Esophagus muscularis mucosa (tissue), 4 donors: ENCODE data around the gene ZFP92. TPM values are rescaled to one million over a fixed set of nuclear protein-coding genes. Genes with fewer than 3 reads are reported as not detected.

Experiments
- DNase-seq: peaks from one replicate; pipeline ENCODE4 v3.0.0-alpha.2; 2017; ENCODE audit errors: extremely low spot score
- H3K27ac ChIP-seq, 4 donors: fragments of 200-600 bp; sonication (generic); replicated peaks in 1 of 4; 1 replicate in 3 of 4; 2 replicates in 1 of 4; pipeline ENCODE4 v1.5.1; 2016 to 2019; ENCODE audit warnings: mild to moderate bottlenecking in 1 of 4
- H3K27me3 ChIP-seq, 4 donors: fragments of 200-600 bp; sonication (generic); one replicate each; pipeline versions ENCODE4 v1.5.1 to v1.6.0; 2016 to 2019
- H3K36me3 ChIP-seq, 4 donors: fragments of 200-600 bp; sonication (generic); one replicate each; pipeline ENCODE4 v1.5.1; 2016 to 2019
- H3K4me1 ChIP-seq, 4 donors: fragments of 200-600 bp; sonication (generic); one replicate each; pipeline ENCODE4 v1.5.1; 2016 to 2019
- H3K4me3 ChIP-seq, 4 donors: fragments of 200-600 bp; sonication (generic); 1 replicate in 2 of 4; 2 replicates in 2 of 4; pipeline ENCODE4 v1.5.1; 2016 to 2019; ENCODE audit warnings: mild to moderate bottlenecking in 4 of 4, moderate library complexity in 1 of 4
- H3K9me3 ChIP-seq, 4 donors: fragments of 200-600 bp; sonication (generic); 1 replicate in 3 of 4; 2 replicates in 1 of 4; pipeline ENCODE4 v1.5.1; 2016 to 2019
- EP300 ChIP-seq: sonication (generic); formaldehyde crosslinking; IDR thresholded peaks from one replicate; pipeline ENCODE4 v1.6.1; 2017; ENCODE audit warnings: antibody characterized with exemption
- POLR2A ChIP-seq: fragments of 450-650 bp; IDR thresholded peaks from one replicate; pipeline ENCODE4 v1.6.1; 2017; ENCODE audit warnings: antibody characterized with exemption, moderate library complexity, mild to moderate bottlenecking, low read depth
- POLR2AphosphoS5 ChIP-seq, 2 donors: sonication (generic); formaldehyde crosslinking; IDR thresholded peaks; one replicate each; pipeline ENCODE4 v1.6.1; 2017; ENCODE audit warnings: antibody characterized with exemption in 2 of 2
- WGBS: methylation state at CpG from one replicate; pipeline ENCODE4 v1.1.5; 2018; 5-methylcytosine and 5-hydroxymethylcytosine counted together
- intact Hi-C: fragments of 100-400 bp; cut with DNase I; formaldehyde crosslinking; loops from one replicate; pipeline ENCODE4 v1.15.1; 2023
- total RNA-seq, 4 donors: library from RNA; depleted of rRNA; stranded (reverse); fragments of >200 nt; gene quantifications; one replicate each; pipeline versions ENCODE4 v1.1.0 to v1.2.1, GENCODE V29; 2016
- TF ChIP-seq, protein P1 (sequence below), 3 experiments: fragments of 200-600 bp in 2 of 3; fragments of 450-650 bp in 1 of 3; sonication (generic) in 2 of 3; IDR thresholded peaks; one replicate each; pipeline ENCODE4 v1.5.1; 2017 to 2019; ENCODE audit warnings: antibody characterized with exemption in 3 of 3, mild to moderate bottlenecking in 2 of 3, moderate library complexity in 1 of 3

Gene ZFP92
- total RNA-seq, 4 donors from 2014 or later: 1.2 to 3.2 (median 2.5) TPM

DNA sequence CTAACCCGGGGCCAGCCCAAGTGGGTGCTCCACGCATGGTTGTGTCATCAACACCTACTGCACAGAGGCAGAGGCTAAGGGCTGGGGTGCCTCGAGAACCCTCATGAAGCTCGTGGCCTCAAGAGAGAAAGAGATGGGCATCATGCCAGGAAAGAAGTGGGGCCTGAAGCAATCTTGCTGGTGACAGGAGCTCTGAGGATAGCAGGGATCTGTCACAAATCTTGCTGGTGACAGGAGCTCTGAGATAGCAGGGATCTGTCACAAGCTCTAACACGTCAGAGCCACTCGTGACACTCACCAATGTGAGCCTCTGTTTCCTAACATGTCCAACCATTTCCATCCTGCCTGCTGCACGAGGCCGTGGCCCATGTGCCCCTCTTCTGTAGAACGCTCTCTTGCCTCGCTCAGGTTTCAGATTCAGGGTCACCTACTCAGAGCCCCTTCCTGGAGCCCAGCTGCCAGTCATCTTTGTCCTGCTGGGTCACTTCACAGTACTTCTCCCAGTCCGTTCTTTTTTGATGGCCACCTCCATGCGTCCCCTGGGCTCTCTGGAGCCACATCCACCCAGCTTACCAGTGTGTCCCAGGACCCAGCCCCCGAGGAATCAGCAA lies 31.2 kb upstream of the ZFP92 start:
- Histone ChIP-seq H3K36me3 (no peaks in the 10 kb centered on the region), H3K27me3 (peaks cover 0 to 5% (median 0%) of the 10 kb centered on the region in 4 donors), H3K4me1 (peaks cover 0 to 9% (median 7%) of the 10 kb centered on the region in 4 donors), H3K27ac (no peak overlapping the region), H3K9me3 (peaks cover 0 to 18% (median 0%) of the 10 kb centered on the region in 4 donors), H3K4me3 (no peak overlapping the region)
- DNase-seq: no peak
- TF ChIP-seq, protein P1, sequence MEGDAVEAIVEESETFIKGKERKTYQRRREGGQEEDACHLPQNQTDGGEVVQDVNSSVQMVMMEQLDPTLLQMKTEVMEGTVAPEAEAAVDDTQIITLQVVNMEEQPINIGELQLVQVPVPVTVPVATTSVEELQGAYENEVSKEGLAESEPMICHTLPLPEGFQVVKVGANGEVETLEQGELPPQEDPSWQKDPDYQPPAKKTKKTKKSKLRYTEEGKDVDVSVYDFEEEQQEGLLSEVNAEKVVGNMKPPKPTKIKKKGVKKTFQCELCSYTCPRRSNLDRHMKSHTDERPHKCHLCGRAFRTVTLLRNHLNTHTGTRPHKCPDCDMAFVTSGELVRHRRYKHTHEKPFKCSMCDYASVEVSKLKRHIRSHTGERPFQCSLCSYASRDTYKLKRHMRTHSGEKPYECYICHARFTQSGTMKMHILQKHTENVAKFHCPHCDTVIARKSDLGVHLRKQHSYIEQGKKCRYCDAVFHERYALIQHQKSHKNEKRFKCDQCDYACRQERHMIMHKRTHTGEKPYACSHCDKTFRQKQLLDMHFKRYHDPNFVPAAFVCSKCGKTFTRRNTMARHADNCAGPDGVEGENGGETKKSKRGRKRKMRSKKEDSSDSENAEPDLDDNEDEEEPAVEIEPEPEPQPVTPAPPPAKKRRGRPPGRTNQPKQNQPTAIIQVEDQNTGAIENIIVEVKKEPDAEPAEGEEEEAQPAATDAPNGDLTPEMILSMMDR (IDR thresholded peaks at IDR 0.05): no peak
- no peak for TF ChIP-seq EP300
- TF ChIP-seq POLR2AphosphoS5 (IDR thresholded peaks at IDR 0.05): no peak
- TF ChIP-seq POLR2A: no peak
- 84% methylated on average over 12 of the region's 13 CpGs for WGBS
- intact Hi-C loops: no loop called here

DNA sequence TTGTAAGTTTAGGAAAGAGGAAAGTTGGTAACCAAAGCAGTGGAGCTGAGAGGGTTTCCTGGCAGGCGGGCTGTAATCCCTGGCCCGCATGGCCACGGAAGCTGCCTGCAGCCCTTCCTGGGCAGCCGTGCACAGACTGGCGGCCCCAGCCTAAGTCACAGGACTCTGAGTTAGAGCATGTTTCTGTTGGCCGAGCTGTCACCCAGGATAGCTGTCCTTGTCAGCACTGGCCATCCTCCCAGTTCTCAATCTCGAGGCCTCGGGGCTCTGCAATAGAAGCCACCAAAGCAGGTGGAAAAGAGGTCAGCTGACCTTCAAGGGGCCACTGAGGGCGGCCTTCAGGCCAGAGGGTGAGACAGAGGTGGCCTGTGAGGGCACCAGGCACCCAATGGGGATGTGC lies 30.6 kb upstream of the ZFP92 start:
- Histone ChIP-seq H3K36me3 (no peaks in the 10 kb centered on the region), H3K27me3 (no peaks in the 10 kb centered on the region), H3K9me3 (peaks cover 0 to 18% (median 0%) of the 10 kb centered on the region in 4 donors), H3K4me3 (no peak overlapping the region), H3K27ac (no peak overlapping the region), H3K4me1 (peaks cover 0 to 9% (median 7%) of the 10 kb centered on the region in 4 donors)
- WGBS: 78% methylated on average over 8 of the region's 9 CpGs
- intact Hi-C loops: no loop called here
- no peak for DNase-seq
- TF ChIP-seq POLR2AphosphoS5 (IDR thresholded peaks at IDR 0.05) (no peak), POLR2A (no peak), EP300 (no peak)
- TF ChIP-seq, protein P1 (IDR thresholded peaks at IDR 0.05): no peak

DNA sequence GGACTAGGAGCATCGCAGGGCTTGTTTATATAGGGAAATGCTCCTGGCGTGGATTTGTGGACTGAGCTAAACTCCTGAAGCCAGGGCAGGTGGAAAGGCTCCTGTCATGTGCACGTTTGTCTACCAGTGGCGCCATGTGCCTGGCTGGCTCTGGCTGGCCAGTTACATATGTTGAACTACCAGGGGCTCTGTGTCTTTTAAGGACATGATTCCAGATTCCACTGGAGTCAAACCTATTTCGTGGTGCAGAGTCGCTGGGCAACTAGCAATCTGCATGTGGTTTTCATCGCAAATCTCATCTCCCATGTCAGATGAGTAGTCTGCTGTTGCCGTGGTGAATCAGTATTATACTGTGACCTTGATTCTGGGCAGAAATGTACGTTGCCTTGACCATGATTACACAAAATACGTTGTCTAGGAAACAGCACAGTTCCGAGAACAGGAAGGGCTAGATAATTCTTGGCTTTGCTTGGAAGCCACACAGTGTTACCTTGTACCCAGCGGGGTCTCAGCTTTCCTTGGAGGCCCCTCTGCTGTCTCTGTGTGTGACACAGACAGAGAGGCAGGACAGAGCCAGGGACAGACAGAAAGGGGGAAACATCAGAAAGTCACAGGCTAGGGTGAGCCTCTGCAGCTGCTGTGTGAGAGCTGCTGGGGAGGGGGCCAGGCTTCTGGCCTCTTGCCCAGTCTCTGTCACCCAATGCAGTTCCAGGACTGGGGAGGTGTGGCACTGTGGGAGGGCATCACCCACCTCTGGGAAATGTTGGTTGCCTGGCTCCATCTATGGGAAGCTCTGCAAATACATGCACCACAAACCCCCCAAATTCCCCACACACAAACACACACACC lies 29.4 kb upstream of the ZFP92 start:
- intact Hi-C loops: no loop called here
- WGBS: 47% methylated on average over 11 of the region's 12 CpGs
- DNase-seq: no peak
- Histone ChIP-seq H3K27ac (peak overlapping the region in 1 of 4 donors; percentile 33), H3K4me1 (peaks cover 0 to 9% (median 7%) of the 10 kb centered on the region in 4 donors), H3K9me3 (peaks cover 0 to 18% (median 0%) of the 10 kb centered on the region in 4 donors), H3K36me3 (no peaks in the 10 kb centered on the region), H3K4me3 (no peak overlapping the region), H3K27me3 (no peaks in the 10 kb centered on the region)
- TF ChIP-seq, protein P1 (IDR thresholded peaks at IDR 0.05): no peak
- no peak for TF ChIP-seq POLR2A
- TF ChIP-seq EP300: no peak
- TF ChIP-seq POLR2AphosphoS5 (IDR thresholded peaks at IDR 0.05): no peak

DNA sequence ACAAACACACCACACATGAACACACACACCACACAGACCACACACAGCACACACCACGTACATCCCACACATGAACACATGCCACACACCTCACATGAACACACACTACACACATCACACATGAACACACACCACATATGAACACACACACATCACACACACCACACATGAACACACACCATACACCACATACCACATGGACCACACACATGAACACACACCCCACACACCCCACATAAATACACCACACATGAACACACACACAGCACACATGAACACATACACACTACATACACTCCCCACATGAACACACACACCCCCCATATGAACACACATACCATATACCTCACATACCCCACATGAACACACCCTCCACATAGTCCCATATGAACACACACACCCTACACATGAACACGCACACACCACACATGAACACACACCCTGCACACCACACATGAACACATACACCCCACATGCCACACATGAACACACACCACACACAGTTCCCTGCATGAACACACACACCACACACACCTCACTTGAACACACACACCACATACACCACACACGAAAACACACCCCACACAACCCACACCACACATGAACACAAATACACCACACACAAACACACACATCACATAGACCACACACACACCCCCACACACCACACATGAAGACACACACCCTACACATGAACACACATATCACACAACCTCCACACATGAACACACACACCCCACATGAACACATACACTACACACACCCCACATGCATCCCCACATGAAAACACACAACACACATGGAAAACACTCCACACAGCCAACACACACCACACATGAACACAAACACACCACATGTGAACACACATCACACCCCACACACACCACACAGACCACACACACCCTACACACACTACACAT lies 28.4 kb upstream of the ZFP92 start:
- no peak for DNase-seq
- TF ChIP-seq POLR2AphosphoS5 (IDR thresholded peaks at IDR 0.05): no peak
- no peak for TF ChIP-seq EP300
- TF ChIP-seq, protein P1 (IDR thresholded peaks at IDR 0.05): no peak
- no peak for TF ChIP-seq POLR2A
- WGBS: 87% methylated on average over 3 of the region's 3 CpGs
- peaks cover 0 to 9% (median 7%) of the 10 kb centered on the region in 4 donors for H3K4me1 ChIP-seq
- H3K27ac ChIP-seq: no peak overlapping the region
- H3K36me3 ChIP-seq: no peaks in the 10 kb centered on the region
- no peak overlapping the region for H3K4me3 ChIP-seq
- H3K9me3 ChIP-seq: peaks cover 0 to 10% (median 0%) of the 10 kb centered on the region in 4 donors
- H3K27me3 ChIP-seq: no peaks in the 10 kb centered on the region
- intact Hi-C loops: no loop called here
